Measurements from ENCODE around the gene RND1. TPM values are rescaled to one million over a fixed set of nuclear protein-coding genes. Genes with fewer than 3 reads are reported as not detected.
A peak's percentile ranks its signal among the peaks of the same experiment; 100 is the strongest.

RND1 gene
- total and polyA plus RNA-seq, 2 of the 13 experiments (the other 11 are each of a cell fraction or from before 2014, with no cell fraction given) = 1.8 to 1.9 TPM

DNA sequence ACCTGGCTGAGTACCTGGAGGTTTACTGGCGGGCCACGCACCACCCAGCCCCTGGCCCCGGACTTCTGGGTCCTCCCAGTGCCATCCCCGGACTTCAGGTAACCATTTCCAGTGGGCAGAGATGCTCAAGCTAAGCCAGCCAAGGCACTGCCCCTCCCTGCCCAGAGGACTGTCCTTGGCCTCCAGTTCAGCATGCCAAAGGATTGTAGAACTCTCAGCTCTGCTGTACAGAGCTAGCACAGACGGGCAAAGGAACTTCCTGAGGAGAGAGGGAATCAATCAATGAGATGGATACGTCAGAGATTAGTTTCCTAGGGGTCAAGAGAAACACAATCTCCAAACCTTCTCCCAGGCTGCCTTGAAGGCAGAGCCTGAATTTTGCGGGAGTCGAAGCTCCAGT is 38.6 kb downstream of the RND1 start:
- FAIRE-seq = no peak
- no peaks in the 10 kb centered on the region; the same call in 1 of the 2 replicates for H4K20me1 ChIP-seq (ENCODE audit: insufficient read depth, low read length)
- intact Hi-C loops (cut with micrococcal nuclease; ENCODE audit: unreplicated experiment) (no loop called here), in situ Hi-C loops (cut with HindIII; ENCODE audit: extremely low pct_ligation_motif_present, low pct_unique_long_range_greater_than_20kb) (no loop called here)
- no peaks in the 10 kb centered on the region for H3K4me1 ChIP-seq (ENCODE audit: insufficient read depth, low read length)
- H3K27ac ChIP-seq (ENCODE audit: extremely low read length, insufficient read depth, low read length) = no peak overlapping the region
- ChIA-PET CTCF (ENCODE audit: low intra/inter-chr PET ratio, low total read pairs) (no interaction called here), POLR2A (interaction anchor here (0.6 to 1.2 kb wide), 2 partner anchors 12 to 85 kb away, joined by 3 to 4 read pairs; no protein-coding TSS in a partner anchor)
- H3K4me2 ChIP-seq (ENCODE audit: low read depth, low read length) = no peak overlapping the region
- peak; percentile 19; the same call in 2 of the 3 replicates for ATAC-seq
- no peak overlapping the region for H2AFZ ChIP-seq (ENCODE audit: low read length)
- H3K36me3 ChIP-seq (replicated peaks in 1 of 2; ENCODE audit: control insufficient read depth in 1 of 2, insufficient read depth in 2 of 2, low read length in 2 of 2) = peaks cover 16 to 27% of the 10 kb centered on the region in 2 experiments
- H3K27me3 ChIP-seq (ENCODE audit: control insufficient read depth in 1 of 2, insufficient read depth in 2 of 2, low read length in 2 of 2) = peaks cover 4 to 38% of the 10 kb centered on the region in 2 experiments; a peak in 4 of 5 replicates
- no peaks in the 10 kb centered on the region for H3K9me3 ChIP-seq (ENCODE audit: low read length)
- no peak for DNase-seq (ENCODE audit: low spot score)
- H3K4me3 ChIP-seq (replicated peaks in 1 of 3; ENCODE audit: insufficient read depth in 1 of 3, low read depth in 2 of 3, low read length in 3 of 3) = no peak overlapping the region
- no peaks in the 10 kb centered on the region for H3K79me2 ChIP-seq (ENCODE audit: insufficient read depth, low read length)
- no TSS peak for BruUV-seq (replicated peaks)
- TF ChIP-seq ZFY (CRISPR knock-in tag; IDR thresholded peaks at IDR 0.05) (no peak), ZFP36L2 (CRISPR knock-in tag; IDR thresholded peaks at IDR 0.05) (no peak), DPF2 (CRISPR knock-in tag; IDR thresholded peaks at IDR 0.05; ENCODE audit: borderline replicate concordance, low read depth) (no peak), RFXANK (CRISPR knock-in tag; IDR thresholded peaks at IDR 0.05) (no peak), ATF1 (CRISPR knock-in tag; IDR thresholded peaks at IDR 0.05) (no peak), NCOA5 (CRISPR knock-in tag; IDR thresholded peaks at IDR 0.05) (no peak), PRDM10 (CRISPR knock-in tag; IDR thresholded peaks at IDR 0.05; ENCODE audit: low read depth) (no peak), NFIB (CRISPR knock-in tag; IDR thresholded peaks at IDR 0.05; ENCODE audit: borderline replicate concordance) (no peak), TEAD3 (CRISPR knock-in tag; optimal IDR thresholded peaks at IDR 0.05; ENCODE audit: borderline replicate concordance) (no peak)
- no peak overlapping the region for H3K9ac ChIP-seq (ENCODE audit: insufficient read depth, low read depth, low read length)
- WGBS (ENCODE audit: low lambda C conversion rate) = 72% methylated on average over 4 of the region's 8 CpGs

Data from HepG2 (cell line).